HG02623 (cell line): ENCODE data around the gene MPO.

Experiments used
- ATAC-seq: cut with Tn5 transposase; IDR thresholded peaks from one replicate; pipeline ENCODE4 v1.9.1; 2021; ENCODE audit warnings: moderate library complexity; ENCODE audit not compliant: unreplicated experiment

Gene MPO

GRCh38 chr17:58306131-58306951 lies 25.6 kb upstream of the MPO start:
- no peak for ATAC-seq

GRCh38 chr17:58305626-58306025 lies 24.9 kb upstream of the MPO start:
- no peak for ATAC-seq

GRCh38 chr17:58304750-58305486 lies 24.2 kb upstream of the MPO start:
- no peak for ATAC-seq

- ATAC-seq: no peak
Measured at GRCh38 chr17:58303971-58304749, 23.4 kb upstream of the MPO start.

- no peak for ATAC-seq
Measured at GRCh38 chr17:58302919-58303585, 22.3 kb upstream of the MPO start.

- ATAC-seq: no peak
Measured at GRCh38 chr17:58302171-58302918, 21.6 kb upstream of the MPO start.

- ATAC-seq: no peak
Measured at GRCh38 chr17:58301504-58302150, 20.9 kb upstream of the MPO start.

GRCh38 chr17:58300336-58300735 lies 19.6 kb upstream of the MPO start:
- no peak for ATAC-seq

- no peak for ATAC-seq
Measured at GRCh38 chr17:58294034-58294433, 13.3 kb upstream of the MPO start.

GRCh38 chr17:58291246-58291645 lies 10.5 kb upstream of the MPO start:
- ATAC-seq: no peak

- ATAC-seq: no peak
Measured at GRCh38 chr17:58289869-58290268, 9.1 kb upstream of the MPO start.

GRCh38 chr17:58285422-58285810 lies 4.7 kb upstream of the MPO start:
- no peak for ATAC-seq

GRCh38 chr17:58284613-58285421 lies 4.1 kb upstream of the MPO start:
- no peak for ATAC-seq

GRCh38 chr17:58283674-58284612 lies 3.2 kb upstream of the MPO start:
- no peak for ATAC-seq

- no peak for ATAC-seq
Measured at GRCh38 chr17:58282442-58282841, 1.7 kb upstream of the MPO start.

- ATAC-seq: no peak
Measured at GRCh38 chr17:58281511-58282011, 826 bp upstream of the MPO start.

GRCh38 chr17:58279736-58280479 lies 827 bp downstream of the MPO start:
- no peak for ATAC-seq
